ENCODE data around the gene OSBPL2. TPM values are rescaled to one million over a fixed set of nuclear protein-coding genes. Genes with fewer than 3 reads are reported as not detected.

Gene OSBPL2
- total RNA-seq, 4 donors from 2014 or later, result 48.4 to 65.1 (median 55.8) TPM

GRCh38 chr20:62215991-62216635 is 22.2 kb upstream of the OSBPL2 start:
- H3K4me1 ChIP-seq, result peaks cover 11 to 22% (median 18%) of the 10 kb centered on the region in 3 donors
- no peak overlapping the region for H3K27ac ChIP-seq
- H3K36me3 ChIP-seq, result no peaks in the 10 kb centered on the region
- DNase-seq, result no peak
- peaks cover 11 to 91% (median 23%) of the 10 kb centered on the region in 4 donors for H3K27me3 ChIP-seq
- WGBS, 2 donors, result 44 to 87% methylated on average over 3 to 6 of the region's 40 CpGs
- H3K9me3 ChIP-seq, result no peaks in the 10 kb centered on the region
- H3K4me3 ChIP-seq, result no peak overlapping the region
- intact Hi-C loops (cut with DNase I), result no loop called here
- TF ChIP-seq POLR2A (IDR thresholded peaks at IDR 0.05), result no peak
- TF ChIP-seq, protein P1, sequence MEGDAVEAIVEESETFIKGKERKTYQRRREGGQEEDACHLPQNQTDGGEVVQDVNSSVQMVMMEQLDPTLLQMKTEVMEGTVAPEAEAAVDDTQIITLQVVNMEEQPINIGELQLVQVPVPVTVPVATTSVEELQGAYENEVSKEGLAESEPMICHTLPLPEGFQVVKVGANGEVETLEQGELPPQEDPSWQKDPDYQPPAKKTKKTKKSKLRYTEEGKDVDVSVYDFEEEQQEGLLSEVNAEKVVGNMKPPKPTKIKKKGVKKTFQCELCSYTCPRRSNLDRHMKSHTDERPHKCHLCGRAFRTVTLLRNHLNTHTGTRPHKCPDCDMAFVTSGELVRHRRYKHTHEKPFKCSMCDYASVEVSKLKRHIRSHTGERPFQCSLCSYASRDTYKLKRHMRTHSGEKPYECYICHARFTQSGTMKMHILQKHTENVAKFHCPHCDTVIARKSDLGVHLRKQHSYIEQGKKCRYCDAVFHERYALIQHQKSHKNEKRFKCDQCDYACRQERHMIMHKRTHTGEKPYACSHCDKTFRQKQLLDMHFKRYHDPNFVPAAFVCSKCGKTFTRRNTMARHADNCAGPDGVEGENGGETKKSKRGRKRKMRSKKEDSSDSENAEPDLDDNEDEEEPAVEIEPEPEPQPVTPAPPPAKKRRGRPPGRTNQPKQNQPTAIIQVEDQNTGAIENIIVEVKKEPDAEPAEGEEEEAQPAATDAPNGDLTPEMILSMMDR (IDR thresholded peaks at IDR 0.05), result no peak

- Histone ChIP-seq H3K27me3 (peaks cover 11 to 91% (median 28%) of the 10 kb centered on the region in 4 donors), H3K4me1 (peaks cover 11 to 30% (median 24%) of the 10 kb centered on the region in 3 donors), H3K9me3 (no peaks in the 10 kb centered on the region), H3K36me3 (no peaks in the 10 kb centered on the region), H3K27ac (no peak overlapping the region), H3K4me3 (no peak overlapping the region)
- no peak for DNase-seq
- intact Hi-C loops (cut with DNase I), result no loop called here
- TF ChIP-seq POLR2A (IDR thresholded peaks at IDR 0.05), result no peak
- TF ChIP-seq, protein P1 (IDR thresholded peaks at IDR 0.05), result no peak
- 72 to 73% methylated on average over 10 to 11 of the region's 26 CpGs for WGBS, 2 donors
These were observed 21.4 kb upstream of the OSBPL2 start for GRCh38 chr20:62216636-62217566.

- Histone ChIP-seq H3K27me3 (peaks cover 11 to 96% (median 32%) of the 10 kb centered on the region in 4 donors), H3K27ac (no peak overlapping the region), H3K36me3 (no peaks in the 10 kb centered on the region), H3K4me3 (no peak overlapping the region), H3K9me3 (no peaks in the 10 kb centered on the region), H3K4me1 (peaks cover 11 to 30% (median 24%) of the 10 kb centered on the region in 3 donors)
- 61% methylated on average over 10 of the region's 38 CpGs; no CpG with 5 or more reads in 1 of the 2 donors for WGBS, 2 donors
- no peak for DNase-seq
- TF ChIP-seq, protein P1 (IDR thresholded peaks at IDR 0.05), result no peak
- no peak for TF ChIP-seq POLR2A (IDR thresholded peaks at IDR 0.05)
- intact Hi-C loops (cut with DNase I), result no loop called here
These were observed 20.2 kb upstream of the OSBPL2 start for GRCh38 chr20:62217913-62218773.

DNA sequence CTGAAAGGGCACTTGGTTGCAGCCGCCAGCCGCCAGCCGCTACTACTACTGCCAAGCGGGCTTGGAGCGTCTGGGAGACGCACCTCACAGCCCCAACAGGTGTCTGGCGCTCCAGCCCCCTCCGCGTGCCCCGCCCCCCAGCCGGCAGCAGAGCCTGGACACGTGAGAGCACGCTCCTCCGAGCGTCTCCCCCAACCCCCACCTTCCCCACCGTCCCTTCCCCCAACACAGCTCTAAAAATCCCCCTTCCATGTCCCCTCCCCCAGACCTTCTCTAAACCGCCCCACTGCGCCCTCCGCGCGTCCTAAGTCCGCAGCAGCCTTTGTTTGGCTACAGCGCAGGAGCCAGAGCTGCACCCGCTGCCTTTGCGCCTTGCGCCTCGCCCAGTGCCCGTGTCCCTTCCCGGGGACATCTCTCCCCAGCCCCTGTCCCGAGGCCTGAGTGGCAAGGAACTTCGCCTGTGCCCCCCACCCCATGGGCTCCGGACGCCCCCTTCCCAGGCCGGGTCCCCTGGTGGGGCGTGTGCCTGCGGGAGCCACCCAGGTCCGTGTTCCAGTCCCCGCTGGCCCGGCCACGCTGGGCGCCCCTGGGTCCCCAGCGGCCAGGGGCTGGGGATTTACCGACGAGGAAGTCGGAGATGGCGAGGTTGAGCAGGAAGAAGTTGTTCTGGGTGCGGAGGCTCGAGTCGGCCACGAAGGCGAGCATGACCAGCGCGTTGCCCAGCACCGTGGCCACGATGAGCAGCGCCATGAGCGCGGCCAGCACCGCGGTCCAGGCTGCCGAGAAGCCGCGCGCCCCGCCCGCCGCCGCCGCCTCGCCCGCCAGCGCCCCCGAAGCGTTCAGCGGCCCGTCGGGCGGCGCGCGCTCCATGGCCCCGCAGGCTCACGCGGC is 19.0 kb upstream of the OSBPL2 start:
- no peak for DNase-seq
- Histone ChIP-seq H3K4me1 (peaks cover 11 to 30% (median 24%) of the 10 kb centered on the region in 3 donors), H3K36me3 (no peaks in the 10 kb centered on the region), H3K9me3 (no peaks in the 10 kb centered on the region), H3K27ac (no peak overlapping the region), H3K27me3 (peaks cover 11 to 100% (median 32%) of the 10 kb centered on the region in 4 donors), H3K4me3 (peak overlapping the region in 3 of 4 donors; percentile 28 to 62 (median 48))
- 0 to 3% methylated on average over 3 to 18 of the region's 84 CpGs for WGBS, 2 donors
- TF ChIP-seq, protein P1 (IDR thresholded peaks at IDR 0.05), result no peak
- TF ChIP-seq POLR2A (IDR thresholded peaks at IDR 0.05), result no peak
- intact Hi-C loops (cut with DNase I), result no loop called here

All from esophagus squamous epithelium (tissue), 5 donors.